ENCODE data around the gene IRAK2.

DNA sequence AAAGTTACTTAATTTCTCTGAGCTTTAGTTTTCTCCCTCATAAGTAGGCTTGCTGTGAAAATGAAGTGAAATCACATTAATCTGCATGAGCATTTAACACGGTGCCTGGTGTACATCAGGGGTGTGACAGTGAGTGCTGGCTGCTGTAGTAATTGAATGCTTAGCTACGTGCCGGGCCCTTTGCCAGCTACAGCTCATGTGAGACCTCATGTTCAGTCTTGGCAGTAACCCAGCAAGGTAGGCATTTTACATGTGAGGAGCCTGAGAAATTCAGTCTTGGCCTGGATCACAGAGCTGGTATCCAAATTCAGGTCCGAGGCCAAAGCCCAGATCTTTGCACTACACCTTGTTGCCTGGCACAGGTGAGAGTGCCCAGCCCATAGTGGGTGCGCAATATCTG, 118.9 kb downstream of the IRAK2 start:
- no peak for TF ChIP-seq POLR2AphosphoS5 (IDR thresholded peaks at IDR 0.05; ENCODE audit: insufficient read depth in 1 of 2, low read depth in 1 of 2)
- TF ChIP-seq, protein P1, sequence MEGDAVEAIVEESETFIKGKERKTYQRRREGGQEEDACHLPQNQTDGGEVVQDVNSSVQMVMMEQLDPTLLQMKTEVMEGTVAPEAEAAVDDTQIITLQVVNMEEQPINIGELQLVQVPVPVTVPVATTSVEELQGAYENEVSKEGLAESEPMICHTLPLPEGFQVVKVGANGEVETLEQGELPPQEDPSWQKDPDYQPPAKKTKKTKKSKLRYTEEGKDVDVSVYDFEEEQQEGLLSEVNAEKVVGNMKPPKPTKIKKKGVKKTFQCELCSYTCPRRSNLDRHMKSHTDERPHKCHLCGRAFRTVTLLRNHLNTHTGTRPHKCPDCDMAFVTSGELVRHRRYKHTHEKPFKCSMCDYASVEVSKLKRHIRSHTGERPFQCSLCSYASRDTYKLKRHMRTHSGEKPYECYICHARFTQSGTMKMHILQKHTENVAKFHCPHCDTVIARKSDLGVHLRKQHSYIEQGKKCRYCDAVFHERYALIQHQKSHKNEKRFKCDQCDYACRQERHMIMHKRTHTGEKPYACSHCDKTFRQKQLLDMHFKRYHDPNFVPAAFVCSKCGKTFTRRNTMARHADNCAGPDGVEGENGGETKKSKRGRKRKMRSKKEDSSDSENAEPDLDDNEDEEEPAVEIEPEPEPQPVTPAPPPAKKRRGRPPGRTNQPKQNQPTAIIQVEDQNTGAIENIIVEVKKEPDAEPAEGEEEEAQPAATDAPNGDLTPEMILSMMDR (IDR thresholded peaks at IDR 0.05), result no peak
- TF ChIP-seq POLR2A (IDR thresholded peaks at IDR 0.05), result no peak
